DOHH2 (cell line): ENCODE measurements around the gene POU5F1.

ENCODE experiments used
- H3F3A ChIP-seq: fragments of 200-600 bp; sonication (generic), shearing (Covaris generic); 2 replicates; pipeline ENCODE4 v1.6.0; 2016; ENCODE audit warnings: antibody characterized with exemption, mild to moderate bottlenecking; ENCODE audit not compliant: control insufficient read depth, insufficient read depth
- H3K27ac ChIP-seq: fragments of 200-600 bp; sonication (generic); 2 replicates; pipeline ENCODE4 v1.5.1; 2014; ENCODE audit warnings: low read depth, mild to moderate bottlenecking, low read length, moderate library complexity
- H3K27me3 ChIP-seq: fragments of 200-600 bp; sonication (generic); 2 replicates; pipeline ENCODE4 v1.6.1; 2014; ENCODE audit warnings: mild to moderate bottlenecking, low read length, mixed read lengths; ENCODE audit not compliant: control insufficient read depth
- H3K36me3 ChIP-seq: fragments of 200-600 bp; sonication (generic); 2 replicates; pipeline ENCODE4 v1.6.1; 2014; ENCODE audit warnings: mild to moderate bottlenecking, low read length, moderate library complexity, mixed read lengths; ENCODE audit not compliant: control insufficient read depth
- H3K4me1 ChIP-seq: fragments of 200-600 bp; sonication (generic); 2 replicates; pipeline ENCODE4 v1.6.1; 2014; ENCODE audit warnings: mild to moderate bottlenecking, low read length, mixed read lengths; ENCODE audit not compliant: control insufficient read depth
- H3K4me2 ChIP-seq: fragments of 200-600 bp; sonication (generic); 2 replicates; pipeline ENCODE4 v1.6.0; 2014; ENCODE audit warnings: mild to moderate bottlenecking, low read length, moderate library complexity
- H3K4me3 ChIP-seq: fragments of 200-600 bp; sonication (generic); 2 replicates; pipeline ENCODE4 v1.5.1; 2014; ENCODE audit warnings: mild to moderate bottlenecking, low read length, mixed read lengths
- H3K79me2 ChIP-seq: fragments of 200-600 bp; sonication (generic); 2 replicates; pipeline ENCODE4 v1.6.1; 2014; ENCODE audit warnings: mild to moderate bottlenecking, low read length, mixed read lengths; ENCODE audit not compliant: control insufficient read depth
- H3K9me2 ChIP-seq: fragments of 200-600 bp; sonication (generic); replicated peaks from 2 replicates; pipeline ENCODE4 v1.6.1; 2014; ENCODE audit warnings: mild to moderate bottlenecking, low read length, mixed read lengths; ENCODE audit not compliant: control insufficient read depth
- H3K9me3 ChIP-seq: fragments of 200-600 bp; sonication (generic); 2 replicates; pipeline ENCODE4 v1.6.1; 2014; ENCODE audit warnings: antibody characterized with exemption, low read length, mixed read lengths; ENCODE audit not compliant: control insufficient read depth, insufficient read depth
- H4K20me1 ChIP-seq: fragments of 200-600 bp; sonication (generic); 2 replicates; pipeline ENCODE4 v1.6.0; 2014; ENCODE audit warnings: low read depth, mild to moderate bottlenecking, antibody characterized with exemption, low read length, moderate library complexity; ENCODE audit not compliant: control insufficient read depth, insufficient read depth
- CTCF ChIP-seq: fragments of 200-600 bp; sonication (generic); IDR thresholded peaks from one replicate; pipeline ENCODE4 v1.5.1; 2014; ENCODE audit warnings: antibody characterized with exemption, mild to moderate bottlenecking, low read depth, low read length; ENCODE audit not compliant: poor library complexity, severe bottlenecking
- EZH2phosphoT487 ChIP-seq: fragments of 200-600 bp; sonication (generic); IDR thresholded peaks from 2 replicates; pipeline ENCODE4 v1.6.1; 2017; ENCODE audit warnings: borderline replicate concordance, mild to moderate bottlenecking, antibody characterized with exemption, low read length, moderate library complexity, mixed read lengths

Gene POU5F1

GRCh38 chr6:31138982-31139381 is 31.5 kb downstream of the POU5F1 start, which contains the start of gene PSORS1C2:
Gene PSORS1C2, minus strand, starts transcription at chr6:31139066. Its CDS starts 40 bp downstream, at chr6:31139026.
- H3K4me2 ChIP-seq: peak within 1 kb of the TSS; percentile 62
- no peaks in the 10 kb centered on the region for H4K20me1 ChIP-seq
- no peaks in the 10 kb centered on the region for H3K79me2 ChIP-seq
- peak within 1 kb of the TSS; percentile 47 for H3K4me3 ChIP-seq
- H3F3A ChIP-seq: no peaks in the 10 kb centered on the region
- H3K36me3 ChIP-seq: peaks cover 4% of the 10 kb centered on the region; the same call in 1 of the 2 replicates
- peaks cover 5% of the 10 kb centered on the region for H3K4me1 ChIP-seq
- no peaks in the 10 kb centered on the region for H3K27me3 ChIP-seq
- H3K27ac ChIP-seq: no peak within 1 kb of the TSS
- no peaks in the 10 kb centered on the region for H3K9me3 ChIP-seq
- H3K9me2 ChIP-seq: no peaks in the 10 kb centered on the region
- TF ChIP-seq CTCF (no peak), EZH2phosphoT487 (no peak)

- H3K9me3 ChIP-seq: no peaks in the 10 kb centered on the region
- TF ChIP-seq EZH2phosphoT487 (no peak), CTCF (no peak)
- no peak overlapping the region for H3K4me3 ChIP-seq
- H3K27ac ChIP-seq: no peak overlapping the region
- no peaks in the 10 kb centered on the region for H4K20me1 ChIP-seq
- no peaks in the 10 kb centered on the region for H3F3A ChIP-seq
- peaks cover 5% of the 10 kb centered on the region for H3K4me1 ChIP-seq
- no peaks in the 10 kb centered on the region for H3K27me3 ChIP-seq
- H3K9me2 ChIP-seq: no peaks in the 10 kb centered on the region
- no peaks in the 10 kb centered on the region for H3K79me2 ChIP-seq
- no peaks in the 10 kb centered on the region for H3K36me3 ChIP-seq
- no peak overlapping the region for H3K4me2 ChIP-seq
Observed at GRCh38 chr6:31135710-31136109, 34.8 kb downstream of the POU5F1 start.

- no peaks in the 10 kb centered on the region for H3K9me3 ChIP-seq
- H3K4me1 ChIP-seq: peaks cover 4% of the 10 kb centered on the region
- TF ChIP-seq EZH2phosphoT487: no peak
- TF ChIP-seq CTCF: no peak
- no peak overlapping the region for H3K4me3 ChIP-seq
- H3K27me3 ChIP-seq: peaks cover 13% of the 10 kb centered on the region
- no peaks in the 10 kb centered on the region for H3K36me3 ChIP-seq
- no peaks in the 10 kb centered on the region for H4K20me1 ChIP-seq
- H3K4me2 ChIP-seq: no peak overlapping the region
- H3F3A ChIP-seq: no peaks in the 10 kb centered on the region
- H3K79me2 ChIP-seq: no peaks in the 10 kb centered on the region
- H3K27ac ChIP-seq: no peak overlapping the region
- H3K9me2 ChIP-seq: no peaks in the 10 kb centered on the region
Observed at GRCh38 chr6:31132806-31133205, 37.7 kb downstream of the POU5F1 start.
